ENCODE data around the gene WNT3A. TPM values are rescaled to one million over a fixed set of nuclear protein-coding genes. Genes with fewer than 3 reads are reported as not detected.
A peak's percentile ranks its signal among the peaks of the same experiment; 100 is the strongest.

Gene WNT3A
- total and polyA plus RNA-seq, 9 of the 15 experiments (the other 6 are each of a cell fraction or from before 2014, with no cell fraction given): not detected

GRCh38 chr1:228109073-228109961 is 102.5 kb downstream of the WNT3A start, which contains the start of gene MRPL55 (continued):
- TF ChIP-seq TAF1 (IDR thresholded peaks at IDR 0.05; ENCODE audit: control insufficient read depth, extremely low read depth, insufficient read depth, low read length, severe bottlenecking) (peak; percentile 88), XRCC4 (IDR thresholded peaks at IDR 0.05; ENCODE audit: extremely low read depth, insufficient read depth, insufficient read length) (no peak)

GRCh38 chr1:228109962-228110488 is 103.2 kb downstream of the WNT3A start:
- peak overlapping the region; percentile 76 for H3K27ac ChIP-seq (ENCODE audit: extremely low read depth, low read depth, low read length)
- ChIA-PET POLR2A (interaction anchor here (0.6 to 2.5 kb wide), 13 partner anchors 11 to 379 kb away, joined by 3 to 22 read pairs (median 3); no protein-coding TSS in a partner anchor), CTCF (ENCODE audit: low intra/inter-chr PET ratio) (no interaction called here)
- H3K9ac ChIP-seq (ENCODE audit: insufficient read depth in 1 of 2, low read depth in 2 of 2, low read length in 2 of 2): peak overlapping the region; percentile 86 to 99
- ATAC-seq (peak; percentile 9), DNase-seq (ENCODE audit: extremely low read depth in 1 of 4, low spot score in 3 of 4) (peak in 3 of 4 experiments; percentile 5 to 40 (median 32)), FAIRE-seq (peak; percentile 73)
- H3K4me2 ChIP-seq (ENCODE audit: insufficient read depth, low read length): peak overlapping the region; percentile 97
- H3K9me1 ChIP-seq (ENCODE audit: control insufficient read depth, insufficient read depth, low read length): no peaks in the 10 kb centered on the region
- H3K9me3 ChIP-seq (replicated peaks; ENCODE audit: control insufficient read depth, insufficient read depth, low read depth, low read length): no peaks in the 10 kb centered on the region
- BruUV-seq (replicated peaks): TSS peak; percentile 43
- H3K36me3 ChIP-seq (ENCODE audit: control insufficient read depth, insufficient read depth, low read length): peaks cover 27% of the 10 kb centered on the region; the same call in 2 of the 3 replicates
- H3K27me3 ChIP-seq (ENCODE audit: control insufficient read depth in 2 of 2, insufficient read depth in 2 of 2, low read length in 2 of 2): no peaks in the 10 kb centered on the region
- H4K20me1 ChIP-seq (replicated peaks; ENCODE audit: control insufficient read depth, insufficient read depth, low read length): no peaks in the 10 kb centered on the region
- peaks cover 27% of the 10 kb centered on the region for H3K79me2 ChIP-seq (ENCODE audit: control insufficient read depth, insufficient read depth, low read length)
- intact Hi-C loops (cut with micrococcal nuclease) (no loop called here), in situ Hi-C loops (cut with MboI) (no loop called here)
- WGBS (ENCODE audit: insufficient coverage, low coverage, missing lambda C conversion rate): 22% methylated on average over 15 of the region's 15 CpGs
- peaks cover 16 to 38% of the 10 kb centered on the region in 2 experiments; a peak in 4 of 5 replicates for H3K4me1 ChIP-seq (replicated peaks in 1 of 2; ENCODE audit: control insufficient read depth in 2 of 2, insufficient read depth in 2 of 2, low read length in 2 of 2)
- peak overlapping the region; percentile 81 for H3K4me3 ChIP-seq
- H2AFZ ChIP-seq (ENCODE audit: low read depth, low read length): peak overlapping the region; percentile 94
- no peak for TF ChIP-seq ZNF609 (CRISPR knock-in tag; IDR thresholded peaks at IDR 0.05; ENCODE audit: borderline replicate concordance)
- no peak for TF ChIP-seq MBD2 (IDR thresholded peaks at IDR 0.05; ENCODE audit: borderline replicate concordance, low read depth)
- TF ChIP-seq CUX1 (CRISPR knock-in tag; IDR thresholded peaks at IDR 0.05): peak; percentile 82; the same call in 1 of the 2 replicates
